AG09309 (cell line): ENCODE data around the gene FOXO6.

Experiments used
- DNase-seq: peaks from one replicate; pipeline ENCODE4 v3.0.0-alpha.2; 2010; ENCODE audit warnings: low read depth
- H3K4me3 ChIP-seq: 2 replicates; pipeline ENCODE4 v1.5.1; 2011; ENCODE audit warnings: mild to moderate bottlenecking, low read depth, low read length, moderate library complexity; ENCODE audit not compliant: control insufficient read depth
- TF ChIP-seq, protein P1 (sequence below): IDR thresholded peaks from 2 replicates; pipeline ENCODE4 v1.5.1; 2011; ENCODE audit warnings: mild to moderate bottlenecking, low read depth, low read length, inconsistent platforms; ENCODE audit not compliant: insufficient read depth, control insufficient read depth; ENCODE audit errors: missing control alignments

FOXO6 gene

DNA sequence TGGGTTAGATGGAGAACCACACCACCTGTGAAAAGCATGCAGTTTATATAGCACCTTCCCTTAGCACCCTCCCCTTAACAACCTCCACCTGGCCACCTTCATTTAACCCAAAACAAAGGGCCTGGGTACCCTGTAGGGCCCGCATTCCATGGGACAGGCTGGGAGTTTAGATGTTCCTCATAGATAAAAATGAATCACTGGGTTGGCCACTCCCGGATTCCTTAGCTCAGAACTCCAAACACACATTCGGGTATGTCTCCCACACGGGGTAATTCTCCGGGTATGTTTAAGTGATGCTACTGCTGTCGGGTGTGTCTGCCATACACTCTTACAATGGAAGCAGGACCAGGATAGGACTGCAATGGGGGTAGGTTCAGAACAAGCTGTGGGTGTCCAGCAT is 43.9 kb upstream of the FOXO6 start:
- TF ChIP-seq, protein P1, sequence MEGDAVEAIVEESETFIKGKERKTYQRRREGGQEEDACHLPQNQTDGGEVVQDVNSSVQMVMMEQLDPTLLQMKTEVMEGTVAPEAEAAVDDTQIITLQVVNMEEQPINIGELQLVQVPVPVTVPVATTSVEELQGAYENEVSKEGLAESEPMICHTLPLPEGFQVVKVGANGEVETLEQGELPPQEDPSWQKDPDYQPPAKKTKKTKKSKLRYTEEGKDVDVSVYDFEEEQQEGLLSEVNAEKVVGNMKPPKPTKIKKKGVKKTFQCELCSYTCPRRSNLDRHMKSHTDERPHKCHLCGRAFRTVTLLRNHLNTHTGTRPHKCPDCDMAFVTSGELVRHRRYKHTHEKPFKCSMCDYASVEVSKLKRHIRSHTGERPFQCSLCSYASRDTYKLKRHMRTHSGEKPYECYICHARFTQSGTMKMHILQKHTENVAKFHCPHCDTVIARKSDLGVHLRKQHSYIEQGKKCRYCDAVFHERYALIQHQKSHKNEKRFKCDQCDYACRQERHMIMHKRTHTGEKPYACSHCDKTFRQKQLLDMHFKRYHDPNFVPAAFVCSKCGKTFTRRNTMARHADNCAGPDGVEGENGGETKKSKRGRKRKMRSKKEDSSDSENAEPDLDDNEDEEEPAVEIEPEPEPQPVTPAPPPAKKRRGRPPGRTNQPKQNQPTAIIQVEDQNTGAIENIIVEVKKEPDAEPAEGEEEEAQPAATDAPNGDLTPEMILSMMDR = no peak
- no peak for DNase-seq

DNA sequence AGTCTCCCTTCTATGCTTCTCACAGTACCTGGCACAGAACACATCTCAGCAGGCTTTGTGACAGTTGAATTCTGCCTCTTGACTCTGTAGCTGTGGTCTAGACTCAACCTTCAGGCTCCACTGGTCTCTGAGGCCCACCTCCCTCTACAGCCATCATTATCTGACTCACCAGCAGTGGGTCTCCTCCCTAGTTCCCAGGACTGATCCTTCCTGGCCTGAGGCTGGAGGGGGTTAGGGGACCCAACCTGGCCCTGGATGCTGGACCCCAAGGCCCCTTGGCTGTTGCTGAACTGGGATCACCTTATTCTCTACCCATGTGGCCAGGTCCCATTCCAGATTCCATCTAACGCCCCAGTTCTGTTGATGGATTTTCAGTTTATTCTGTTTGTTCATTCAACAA is 43.1 kb upstream of the FOXO6 start:
- H3K4me3 ChIP-seq = no peak overlapping the region
- no peak for DNase-seq
- TF ChIP-seq, protein P1 = no peak

More for the DNA sequence above, 43.9 kb upstream of the FOXO6 start:
- H3K4me3 ChIP-seq = no peak overlapping the region

DNA sequence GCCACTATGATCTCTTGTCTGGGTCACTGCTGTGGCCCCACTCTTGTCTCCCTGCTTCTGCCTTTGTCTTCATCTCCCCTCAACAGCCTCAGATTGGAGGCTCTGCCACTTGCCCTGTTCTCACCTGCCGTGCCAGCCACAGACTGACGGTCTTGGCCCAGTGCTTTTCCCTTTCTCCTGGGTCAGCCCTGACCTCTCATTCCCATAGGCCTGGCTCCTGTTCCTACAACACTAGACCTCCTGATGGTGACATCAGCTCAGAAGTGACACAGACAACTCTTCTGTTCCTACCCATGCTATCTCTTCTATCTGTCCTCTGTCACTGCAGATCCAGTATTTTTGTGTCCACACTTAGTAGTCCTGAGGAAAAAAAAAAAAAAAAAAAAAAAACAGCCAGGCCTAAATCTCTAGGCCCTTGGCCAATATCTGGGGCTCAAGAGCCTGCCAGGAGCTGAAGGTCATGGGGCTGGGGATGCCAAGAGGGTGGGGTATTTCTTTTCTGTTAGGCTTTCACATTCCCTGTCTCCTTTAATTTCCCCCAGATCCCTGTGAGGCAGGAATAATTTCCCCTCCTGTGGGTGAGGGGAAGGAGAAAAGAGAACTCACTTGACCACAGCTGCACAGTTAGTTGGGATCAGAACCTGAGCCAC is 42.0 kb upstream of the FOXO6 start:
- no peak overlapping the region for H3K4me3 ChIP-seq
- DNase-seq = no peak
- TF ChIP-seq, protein P1 = no peak

DNA sequence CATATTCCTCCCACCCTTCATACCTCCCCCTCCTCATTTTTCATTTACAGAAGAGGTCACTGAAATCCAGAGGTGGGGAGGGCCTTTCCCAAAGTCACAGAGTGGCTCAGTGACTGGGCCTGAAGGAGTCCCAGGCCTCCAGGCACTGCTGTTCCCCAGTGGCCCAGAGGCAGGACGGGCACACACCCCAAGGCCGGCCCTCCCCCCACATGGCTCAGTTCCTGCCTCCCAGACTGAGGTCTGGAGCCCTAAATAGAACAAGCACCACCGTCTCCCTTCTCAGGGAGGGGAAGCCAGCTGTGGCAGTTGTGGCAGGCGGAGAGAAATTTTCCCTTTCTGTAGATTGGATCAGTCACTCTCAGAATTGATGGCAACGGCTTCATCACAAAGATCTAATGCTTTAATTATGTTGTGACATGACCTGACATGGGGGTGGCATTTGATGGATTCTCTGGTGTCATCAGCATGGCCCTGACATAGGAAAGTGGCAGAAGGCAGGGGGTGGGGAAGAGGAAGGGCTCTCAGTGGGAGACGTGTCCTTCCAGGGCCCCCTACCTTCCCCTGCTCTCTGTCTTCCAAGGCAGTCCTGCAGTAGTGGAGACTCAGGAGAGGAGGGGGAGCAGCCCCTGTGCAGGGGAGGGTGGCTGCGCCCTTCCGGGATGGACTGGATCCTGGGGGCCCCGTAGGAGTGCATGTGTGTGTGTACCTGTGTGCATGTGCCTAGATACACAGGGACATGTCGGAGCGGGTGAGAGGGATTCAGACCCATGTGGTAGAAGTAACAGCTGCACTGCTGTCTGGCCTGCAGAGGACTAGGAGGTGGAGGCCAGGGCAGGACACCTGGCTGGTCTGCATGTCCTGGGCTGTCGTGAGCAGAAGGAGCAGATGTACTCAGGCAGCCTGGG is 41.2 kb upstream of the FOXO6 start:
- TF ChIP-seq, protein P1 = no peak
- H3K4me3 ChIP-seq = no peak overlapping the region
- DNase-seq = no peak

DNA sequence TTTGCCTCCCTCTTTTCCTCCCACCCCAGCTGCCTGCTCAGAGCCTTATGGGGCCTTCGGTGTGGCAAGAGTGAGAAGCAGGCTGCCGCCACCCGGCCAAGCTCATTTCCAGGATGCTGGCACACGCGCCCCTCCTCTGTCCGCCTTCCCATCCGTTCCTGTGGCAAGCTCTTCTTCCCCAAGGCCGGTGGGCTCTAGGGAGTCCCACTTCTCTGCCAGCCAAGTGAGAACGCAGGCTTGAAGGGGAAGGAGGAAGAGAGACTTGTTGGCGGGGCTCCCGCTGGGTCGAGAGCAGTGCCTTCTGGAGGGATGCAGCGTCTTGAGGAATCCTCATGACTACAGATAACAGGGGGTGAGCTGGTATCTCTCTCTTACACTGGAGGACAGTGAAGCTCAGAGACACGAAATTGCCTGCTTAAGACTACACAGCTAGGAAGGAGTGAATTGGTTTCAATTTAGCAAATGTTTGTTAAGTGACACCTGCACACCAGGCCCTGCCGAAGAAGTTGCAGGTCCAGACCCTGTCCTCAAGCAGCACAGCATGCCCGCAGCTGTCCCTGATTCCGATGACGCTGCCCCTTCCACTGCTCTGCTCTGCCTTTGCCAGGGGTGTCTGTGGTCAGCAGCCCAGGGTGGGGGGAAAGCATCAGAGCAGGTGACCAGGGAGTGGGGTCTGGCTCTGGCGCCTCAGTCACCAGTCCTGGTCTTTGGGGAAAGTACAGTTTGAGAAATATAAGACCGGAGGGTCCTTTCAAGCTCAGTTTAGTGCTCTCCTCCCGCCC is 40.1 kb upstream of the FOXO6 start:
- no peak overlapping the region for H3K4me3 ChIP-seq
- DNase-seq = no peak
- TF ChIP-seq, protein P1 = no peak

DNA sequence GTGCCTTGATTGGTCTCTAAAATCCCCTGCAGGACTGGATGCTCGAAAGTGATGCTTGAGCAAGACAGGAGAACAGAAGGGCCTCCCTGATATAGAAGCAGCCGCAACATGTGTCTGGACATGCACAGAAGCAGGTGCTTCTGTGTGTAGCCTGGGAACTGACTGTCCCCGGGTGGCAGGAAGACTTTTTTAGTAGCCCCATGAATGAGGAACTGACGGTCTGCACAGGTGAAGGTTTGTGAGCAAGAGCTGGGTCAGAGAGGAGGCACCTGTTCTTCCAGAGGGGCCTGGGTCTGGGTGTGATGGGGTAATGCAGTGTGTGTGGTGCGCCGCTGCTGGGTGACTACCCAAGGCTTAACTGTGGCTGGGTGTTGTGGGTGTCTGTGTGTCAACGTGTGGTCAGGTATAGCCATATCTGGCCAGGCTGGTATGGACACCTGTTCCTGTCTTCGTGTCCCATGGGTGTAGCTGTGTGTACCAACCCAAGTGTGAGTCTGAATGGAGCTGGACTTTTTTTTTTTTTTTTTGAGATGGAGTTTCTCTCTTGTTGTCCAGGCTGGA is 39.1 kb upstream of the FOXO6 start:
- TF ChIP-seq, protein P1 = no peak
- H3K4me3 ChIP-seq = no peak overlapping the region
- no peak for DNase-seq
